ENCODE measurements around the gene SKA2. TPM values are rescaled to one million over a fixed set of nuclear protein-coding genes. Genes with fewer than 3 reads are reported as not detected.

SKA2 gene
- total RNA-seq, 2 experiments from 2014 or later = 79.5 to 112 TPM

Small RNA genes lying within 50 kb of the gene (microRNA-seq; reads per million reads assigned to microRNA genes)
- gene MIR301A (ENCODE audit: borderline replicate concordance) (541 reads per million, percentile 81 among the genes with 10 or more reads in this experiment), gene MIR454 (ENCODE audit: borderline replicate concordance) (2,314 reads per million, percentile 90 among the genes with 10 or more reads in this experiment)

Other genes with a start within 250 kb of the SKA2 start
- gene TRIM37, start 48.3 kb downstream of the SKA2 start, total RNA-seq = 10 to 100 TPM; 21.3 to 22.7 TPM
- 10 to 100 TPM; 73.6 to 95.9 TPM for gene PRR11, start 560 bp upstream of the SKA2 start, total RNA-seq
- 10 to 100 TPM; 17.4 to 18.3 TPM for gene SMG8, start 54.8 kb upstream of the SKA2 start, total RNA-seq
- gene GDPD1, start 65.3 kb upstream of the SKA2 start, total RNA-seq = 1 to 10 TPM; 2.5 to 2.7 TPM
- 1 to 10 TPM; 4.3 to 6.9 TPM for gene YPEL2, start 176.5 kb upstream of the SKA2 start, total RNA-seq